Upper lobe of left lung (tissue), 6 donors: ENCODE measurements around the gene TYMS. TPM values are rescaled to one million over a fixed set of nuclear protein-coding genes. Genes with fewer than 3 reads are reported as not detected.

Source experiments
- ATAC-seq, 2 donors: fragments of 200-7000 bp; cut with Tn5 transposase; one replicate each; pipeline ENCODE4 v1.9.1; 2022; ENCODE audit warnings: mild to moderate bottlenecking in 2 of 2, moderate library complexity in 2 of 2; ENCODE audit not compliant: low FRiP score in 2 of 2
- DNase-seq, 2 donors: peaks; one replicate each; pipeline ENCODE4 v3.0.0-alpha.2; 2019 to 2020
- H3K27ac ChIP-seq, 4 donors: fragments of 200-600 bp; sonication (generic); one replicate each; pipeline ENCODE4 v1.5.1; 2016 to 2019
- H3K27me3 ChIP-seq, 4 donors: fragments of 200-600 bp; sonication (generic); one replicate each; pipeline ENCODE4 v1.5.1; 2017 to 2019
- H3K36me3 ChIP-seq, 4 donors: fragments of 200-600 bp; sonication (generic); one replicate each; pipeline ENCODE4 v1.5.1; 2016 to 2019
- H3K4me1 ChIP-seq, 4 donors: fragments of 200-600 bp; sonication (generic); one replicate each; pipeline ENCODE4 v1.5.1; 2018 to 2019
- H3K4me3 ChIP-seq, 4 donors: fragments of 200-600 bp; sonication (generic); one replicate each; pipeline ENCODE4 v1.5.1; 2017 to 2019; ENCODE audit warnings: mild to moderate bottlenecking in 2 of 4, moderate library complexity in 1 of 4
- H3K9me3 ChIP-seq, 4 donors: fragments of 200-600 bp; sonication (generic); one replicate each; pipeline ENCODE4 v1.5.1; 2018 to 2019
- CTCF ChIP-seq, 6 experiments: fragments of 450-650 bp in 4 of 6; fragments of 200-600 bp in 2 of 6; sonication (generic) in 2 of 6; IDR thresholded peaks; one replicate each; pipeline ENCODE4 v1.5.1; 2016 to 2019; ENCODE audit warnings: antibody characterized with exemption in 6 of 6
- EP300 ChIP-seq, 4 donors: sonication (generic); formaldehyde crosslinking; IDR thresholded peaks; one replicate each; pipeline ENCODE4 v1.5.1; 2017; ENCODE audit warnings: antibody characterized with exemption in 4 of 4, control low read depth in 2 of 4
- POLR2A ChIP-seq, 4 donors: fragments of 450-650 bp; IDR thresholded peaks; one replicate each; pipeline ENCODE4 v1.5.1; 2016 to 2017; ENCODE audit warnings: antibody characterized with exemption in 4 of 4, mild to moderate bottlenecking in 2 of 4
- POLR2AphosphoS5 ChIP-seq, 2 donors: sonication (generic); formaldehyde crosslinking; IDR thresholded peaks; one replicate each; pipeline ENCODE4 v1.5.1; 2017; ENCODE audit warnings: antibody characterized with exemption in 2 of 2
- WGBS, 2 donors: methylation state at CpG; one replicate each; pipeline ENCODE4 v1.1.5; 2017 to 2018; 5-methylcytosine and 5-hydroxymethylcytosine counted together
- total RNA-seq, 6 donors: library from RNA; depleted of rRNA in 4 of 6; stranded (reverse); fragments of >200 nt in 4 of 6; gene quantifications; one replicate each; pipeline versions ENCODE4 v1.1.0 to v1.2.1, GENCODE V29; 2016 to 2021
- donor health status: DM: no; HTN: no; CAD: no; lungs with moderate emphysema.
- donor health status: DM: no; HTN: yes; CAD: no; lungs with severe emphysema.

The TYMS gene
- total RNA-seq, 6 donors from 2014 or later, result 5.2 to 16.3 (median 7.6) TPM; not detected in 1

- Histone ChIP-seq H3K4me3 (no peak overlapping the region), H3K9me3 (no peaks in the 10 kb centered on the region), H3K36me3 (no peaks in the 10 kb centered on the region), H3K4me1 (peaks cover 4 to 11% (median 10%) of the 10 kb centered on the region in 4 donors), H3K27ac (no peak overlapping the region), H3K27me3 (no peaks in the 10 kb centered on the region)
- TF ChIP-seq CTCF (IDR thresholded peaks at IDR 0.05) (no peak), EP300 (IDR thresholded peaks at IDR 0.05) (no peak), POLR2A (IDR thresholded peaks at IDR 0.05) (no peak), POLR2AphosphoS5 (IDR thresholded peaks at IDR 0.05) (no peak)
- ATAC-seq, result no peak
- DNase-seq, result no peak
- 67 to 73% methylated on average over 1 of the region's 1 CpG for WGBS, 2 donors
These were observed 58.2 kb downstream of the TYMS start for GRCh38 chr18:715626-716025.

DNA sequence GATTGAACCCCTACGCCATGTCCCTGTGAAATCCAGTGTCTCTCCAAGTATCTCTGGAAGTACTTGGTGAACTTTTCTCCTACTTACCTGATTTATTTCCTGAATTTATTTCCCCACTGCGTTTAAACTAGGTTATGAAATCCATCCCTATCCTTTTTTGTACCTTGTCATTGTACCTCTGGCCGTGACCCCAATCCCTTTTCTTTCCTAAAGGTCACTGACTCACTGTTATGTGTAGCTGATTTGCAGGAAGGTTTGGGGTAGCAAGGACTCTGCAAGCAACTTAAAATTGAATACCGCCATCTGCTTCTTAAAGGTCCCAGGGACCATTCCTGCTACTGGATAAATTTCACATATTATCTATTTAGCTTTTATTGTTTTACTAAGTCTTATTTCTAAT lies 59.5 kb downstream of the TYMS start:
- no peak for DNase-seq
- Histone ChIP-seq H3K27ac (no peak overlapping the region), H3K4me3 (no peak overlapping the region), H3K9me3 (no peaks in the 10 kb centered on the region), H3K36me3 (no peaks in the 10 kb centered on the region), H3K4me1 (no peaks in the 10 kb centered on the region), H3K27me3 (no peaks in the 10 kb centered on the region)
- 87 to 89% methylated on average over 4 of the region's 4 CpGs for WGBS, 2 donors
- TF ChIP-seq CTCF (IDR thresholded peaks at IDR 0.05) (no peak), EP300 (IDR thresholded peaks at IDR 0.05) (no peak), POLR2AphosphoS5 (IDR thresholded peaks at IDR 0.05) (no peak), POLR2A (IDR thresholded peaks at IDR 0.05) (no peak)
- ATAC-seq, result no peak

Other genes with a start within 250 kb of the TYMS start
- 10 to 100 TPM; 29.3 to 72.2 (median 47.0) TPM for gene COLEC12, start 157.0 kb upstream of the TYMS start, total RNA-seq
- gene CETN1, start 77.3 kb upstream of the TYMS start, total RNA-seq, result not detected
- 10 to 100 TPM in 2 of 6 donors, 1 to 10 TPM in 3, not detected in 1; 1.7 to 27.2 (median 3.0) TPM for gene CLUL1, start 60.7 kb upstream of the TYMS start, total RNA-seq
- 100 to 1,000 TPM in 3 of 6 donors, 10 to 100 TPM in 3; 66.9 to 296 (median 105) TPM for gene ENOSF1, start 55.0 kb downstream of the TYMS start, total RNA-seq
- 100 to 1,000 TPM in 2 of 6 donors, 10 to 100 TPM in 4; 24.1 to 118 (median 55.0) TPM for gene YES1, start 154.6 kb downstream of the TYMS start, total RNA-seq
- under 1 TPM in 3 of 6 donors, not detected in 3; 0.20 to 0.44 (median 0.30) TPM for gene ADCYAP1, start 247.2 kb downstream of the TYMS start, total RNA-seq